HepG2 (cell line): Measurements from ENCODE around the gene RNF183. TPM values are rescaled to one million over a fixed set of nuclear protein-coding genes. Genes with fewer than 3 reads are reported as not detected.

ENCODE experiments used
- ARNT ChIP-seq: fragments of 450-650 bp; IDR thresholded peaks from 2 replicates; pipeline ENCODE4 v1.6.1; 2017
- ERF ChIP-seq: IDR thresholded peaks from 2 replicates; pipeline ENCODE4 v1.6.1; 2018; ENCODE audit warnings: missing biosample characterization, missing genetic modification reagents
- FOXA1 ChIP-seq, 2 experiments: fragments of 450-650 bp in 1 of 2; sonication (generic) in 1 of 2; formaldehyde crosslinking in 1 of 2; IDR thresholded peaks; 2 replicates each; pipeline versions ENCODE4 v1.4.0 to v1.6.1; 2016 to 2020; ENCODE audit warnings: missing genetic modification reagents in 1 of 2
- NFAT5 ChIP-seq: sonication (generic); formaldehyde crosslinking; IDR thresholded peaks from 2 replicates; pipeline ENCODE4 v1.4.0; 2020; ENCODE audit warnings: missing genetic modification reagents
- SMYD3 ChIP-seq: sonication (generic); formaldehyde crosslinking; IDR thresholded peaks from 2 replicates; pipeline ENCODE4 v1.8.1; 2023; ENCODE audit warnings: mild to moderate bottlenecking, missing genetic modification reagents
- STAG1 ChIP-seq: sonication (generic); formaldehyde crosslinking; IDR thresholded peaks from 2 replicates; pipeline ENCODE4 v1.4.0; 2020; ENCODE audit warnings: missing genetic modification reagents
- ZNF205 ChIP-seq: IDR thresholded peaks from 2 replicates; pipeline ENCODE4 v1.6.1; 2018; ENCODE audit warnings: missing biosample characterization, missing genetic modification reagents
- ZNF562 ChIP-seq: sonication (generic); formaldehyde crosslinking; IDR thresholded peaks from 2 replicates; pipeline ENCODE4 v1.8.0; 2022; ENCODE audit warnings: missing genetic modification reagents, borderline replicate concordance
- ZNF652 ChIP-seq: IDR thresholded peaks from 2 replicates; pipeline ENCODE4 v1.6.1; 2016; ENCODE audit warnings: low read depth, borderline replicate concordance
- polyA plus RNA-seq, 8 experiments: library from polyadenylated mRNA; depleted of rRNA in 3 of 8; stranded (reverse) in 7 of 8; unstranded in 1 of 8; fragments of >200 nt; fragmentation: Illumina TruSeq in 4 of 8; extraction: Trizol in 4 of 8; gene quantifications; 2 replicates each; pipeline versions ENCODE4 v1.2.1 to v1.2.3, GENCODE V29; 2011 to 2016; ENCODE audit warnings: low read depth in 4 of 8, missing spikeins in 1 of 8, mixed read lengths in 1 of 8; ENCODE audit not compliant: insufficient read depth in 1 of 8
- total RNA-seq, 5 experiments: library from RNA; depleted of rRNA; stranded (reverse); fragments of >200 nt; fragmentation: Illumina TruSeq; extraction: Trizol; gene quantifications; 2 replicates each; pipeline ENCODE4 v1.2.3, GENCODE V29; 2016; ENCODE audit warnings: low read depth in 1 of 5

Gene RNF183
- total and polyA plus RNA-seq, 2 of the 13 experiments (the other 11 are each of a cell fraction or from before 2014, with no cell fraction given): 0.13 to 6.5 TPM

- TF ChIP-seq FOXA1 (IDR thresholded peaks at IDR 0.05) (no peak), FOXA1 (CRISPR knock-in tag; IDR thresholded peaks at IDR 0.05) (no peak), ZNF652 (CRISPR knock-in tag) (no peak), STAG1 (CRISPR knock-in tag) (peak; percentile 80), ZNF562 (CRISPR knock-in tag) (no peak), ERF (CRISPR knock-in tag) (no peak), SMYD3 (CRISPR knock-in tag) (no peak), ZNF205 (CRISPR knock-in tag) (peak; percentile 63; the same call in 1 of the 2 replicates), ARNT (no peak), NFAT5 (CRISPR knock-in tag) (no peak)
Observed at GRCh38 chr9:113309204-113309813, 6.1 kb upstream of the RNF183 start (continued).
